ENCODE data around the gene TLX1.

TLX1 gene

DNA sequence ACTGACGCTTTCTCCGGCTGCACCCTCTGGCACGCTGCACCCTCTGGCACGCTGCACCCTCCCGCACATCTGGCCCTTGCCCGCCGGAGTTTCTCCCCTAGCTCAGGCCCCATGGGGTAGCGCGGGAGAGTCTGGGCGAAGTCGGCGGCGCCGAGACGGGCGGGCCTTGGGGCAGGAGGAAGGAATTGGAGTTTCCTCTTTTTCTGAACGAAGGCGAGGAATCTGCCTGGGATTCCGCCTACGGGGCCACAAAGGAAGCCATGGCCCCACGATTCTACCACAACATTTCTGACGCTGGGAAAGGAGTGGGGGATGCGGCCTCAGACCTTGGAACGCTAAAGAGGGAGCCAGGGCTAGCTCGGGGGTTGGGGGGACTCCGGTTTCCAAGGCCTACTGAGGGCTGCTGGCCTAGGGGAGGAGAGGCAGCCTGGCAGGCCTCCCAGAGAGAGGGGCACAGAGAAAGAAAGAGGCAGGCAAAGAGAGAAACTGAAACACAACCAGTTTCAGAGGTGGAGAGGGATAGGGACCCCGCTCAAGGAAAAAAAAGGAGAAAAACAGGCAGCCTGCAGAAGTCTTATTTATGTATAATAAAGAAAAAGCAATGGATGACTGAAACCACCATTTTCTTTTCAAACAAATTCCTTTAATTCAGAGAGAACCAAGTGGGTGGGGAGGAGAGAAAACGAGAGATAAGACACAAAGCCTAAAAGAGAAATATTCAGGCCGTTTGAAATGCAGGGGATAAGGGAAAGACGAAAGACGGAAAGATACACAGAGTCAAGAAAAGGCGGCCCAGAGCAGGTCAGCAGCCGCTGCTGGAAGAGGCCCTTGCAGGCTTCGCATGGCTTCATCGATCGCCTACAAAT is 4.3 kb downstream of the TLX1 start:
- no peak for TF ChIP-seq CTCF (IDR thresholded peaks at IDR 0.05; ENCODE audit: low read depth, low read length)
- no peak for DNase-seq (ENCODE audit: extremely low read depth, low read depth)

- no peak for DNase-seq (ENCODE audit: extremely low read depth, low read depth)
- TF ChIP-seq CTCF (IDR thresholded peaks at IDR 0.05; ENCODE audit: low read depth, low read length) = no peak
Observed at GRCh38 chr10:101136007-101136707, 5.1 kb downstream of the TLX1 start.

DNA sequence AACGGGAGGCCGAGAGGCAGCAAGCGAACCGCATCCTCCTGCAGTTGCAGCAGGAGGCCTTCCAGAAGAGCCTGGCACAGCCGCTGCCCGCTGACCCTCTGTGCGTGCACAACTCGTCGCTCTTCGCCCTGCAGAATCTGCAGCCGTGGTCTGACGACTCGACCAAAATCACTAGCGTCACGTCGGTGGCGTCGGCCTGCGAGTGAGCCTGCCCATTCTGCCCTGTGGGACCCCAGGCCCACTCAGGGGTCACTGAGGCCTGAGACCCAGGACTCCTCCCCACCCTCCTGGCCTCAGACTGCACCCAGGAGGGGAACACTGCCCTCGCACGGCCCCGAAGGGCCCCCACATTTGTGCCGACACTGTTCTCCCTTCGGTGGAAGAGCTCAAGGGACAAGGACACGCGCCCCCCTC is 5.6 kb downstream of the TLX1 start:
- no peak for TF ChIP-seq CTCF (IDR thresholded peaks at IDR 0.05; ENCODE audit: low read depth, low read length)
- no peak for DNase-seq (ENCODE audit: extremely low read depth, low read depth)

DNA sequence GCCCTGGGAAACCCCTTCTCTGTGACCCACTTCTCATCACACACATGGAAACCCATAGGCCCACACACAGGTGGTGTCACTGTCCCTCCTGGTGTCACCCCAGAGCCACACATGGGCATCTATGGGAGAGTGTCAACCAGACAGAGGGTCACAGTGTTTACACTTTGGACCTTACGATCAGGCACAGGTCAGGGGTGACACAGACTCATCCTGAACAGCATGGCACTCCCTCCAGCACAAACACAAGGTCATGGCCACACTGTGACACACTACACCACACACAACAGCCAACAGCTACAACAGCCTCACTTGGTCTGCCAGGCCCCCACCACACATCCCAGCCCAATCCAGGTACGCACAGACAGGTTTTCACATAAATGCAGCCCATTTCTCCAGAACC is 6.2 kb downstream of the TLX1 start:
- DNase-seq (ENCODE audit: extremely low read depth, low read depth) = no peak
- no peak for TF ChIP-seq CTCF (IDR thresholded peaks at IDR 0.05; ENCODE audit: low read depth, low read length)

- no peak for DNase-seq (ENCODE audit: extremely low read depth, low read depth)
- no peak for TF ChIP-seq CTCF (IDR thresholded peaks at IDR 0.05; ENCODE audit: low read depth, low read length)
Observed at GRCh38 chr10:101138788-101139420, 7.8 kb downstream of the TLX1 start.

DNA sequence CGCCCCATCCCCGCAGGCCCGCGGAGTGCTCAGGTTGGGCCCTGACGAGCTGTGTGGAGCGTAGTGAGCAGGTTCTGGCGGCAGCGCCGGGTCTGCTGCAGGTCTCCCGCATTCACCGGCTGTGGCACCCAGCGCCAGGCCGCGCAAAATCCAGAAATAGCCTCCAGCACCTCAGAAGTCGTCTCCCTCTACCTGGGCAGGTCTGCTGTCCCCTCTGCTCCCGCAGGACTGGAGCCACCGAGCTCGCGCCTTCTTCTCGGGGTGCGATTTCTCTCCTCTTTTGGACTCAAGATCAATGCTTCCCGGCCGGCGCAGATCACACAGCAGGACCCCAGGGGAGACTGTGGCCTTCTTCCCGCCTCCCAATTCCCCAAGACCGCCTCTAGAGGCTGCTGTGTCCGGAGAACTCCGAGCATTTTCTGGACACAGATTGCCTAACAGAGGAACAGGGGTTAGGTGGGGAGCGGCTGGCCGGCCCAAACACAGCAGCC is 8.4 kb downstream of the TLX1 start:
- DNase-seq (ENCODE audit: extremely low read depth, low read depth) = no peak
- peak; percentile 29 for TF ChIP-seq CTCF (IDR thresholded peaks at IDR 0.05; ENCODE audit: low read depth, low read length)

Data from AG09319 (cell line).